A549 (cell line): Measurements from ENCODE around the gene NGLY1. TPM values are rescaled to one million over a fixed set of nuclear protein-coding genes. Genes with fewer than 3 reads are reported as not detected.

ENCODE experiments used
- ATAC-seq, 2 experiments: fragments of 200-7000 bp in 1 of 2; fragments of >200 bp in 1 of 2; cut with Nextera tagmentation in 1 of 2; cut with Tn5 transposase in 1 of 2; 3 replicates each; pipeline versions ENCODE4 v1.8.0 to v1.9.1; 2018 to 2020; ENCODE audit warnings: mild to moderate bottlenecking in 1 of 2, moderate library complexity in 1 of 2
- CTCF ChIA-PET: fragments of 300-600 bp; sonication (Branson Sonifier 250); formaldehyde crosslinking; extraction: SDS; loops from one replicate; lab custom pipeline; 2021; ENCODE audit warnings: antibody characterized with exemption, inconsistent platforms; lab: Yijun Ruan, JAX
- POLR2A ChIA-PET: fragments of 350-600 bp; formaldehyde crosslinking; extraction: SDS; loops from one replicate; lab custom pipeline; 2021; ENCODE audit warnings: antibody characterized with exemption, inconsistent platforms; lab: Yijun Ruan, JAX
- DNase-seq, 2 experiments: peaks; one replicate each; pipeline versions ENCODE4 v3.0.0 to v3.0.0-alpha.2; 2011 to 2016; ENCODE audit warnings: low read depth in 1 of 2, low spot score in 1 of 2
- FAIRE-seq: peaks from 2 replicates; lab custom pipeline; 2011; peaks lifted over from hg19 to GRCh38; lab: Jason Lieb, UNC
- H3K27ac ChIP-seq, 2 experiments: fragments of >200 bp; sonication (Bioruptor Twin); formaldehyde crosslinking; 3 replicates each; pipeline ENCODE4 v1.5.1; 2016 to 2017
- H3K4me1 ChIP-seq: fragments of >200 bp; sonication (Bioruptor Twin); formaldehyde crosslinking; 3 replicates; pipeline ENCODE4 v1.6.1; 2016
- H3K4me2 ChIP-seq: fragments of >200 bp; sonication (Bioruptor Twin); formaldehyde crosslinking; 3 replicates; pipeline ENCODE4 v1.6.1; 2016
- H3K4me3 ChIP-seq: fragments of >200 bp; sonication (Bioruptor Twin); formaldehyde crosslinking; 3 replicates; pipeline ENCODE4 v1.5.1; 2016
- H3K9me3 ChIP-seq: fragments of >200 bp; sonication (Bioruptor Twin); formaldehyde crosslinking; 3 replicates; pipeline ENCODE4 v1.6.1; 2016
- ELK1 ChIP-seq: fragments of 150-350 bp; IDR thresholded peaks from 2 replicates; pipeline ENCODE4 v1.6.1; 2014; ENCODE audit warnings: low read depth, mild to moderate bottlenecking, low read length
- ESRRA ChIP-seq: fragments of 150-350 bp; IDR thresholded peaks from 2 replicates; pipeline ENCODE4 v1.6.1; 2014; ENCODE audit warnings: mild to moderate bottlenecking, low read length, borderline replicate concordance
- HEYL ChIP-seq: fragments of 250-450 bp; sonication (Bioruptor Pico); IDR thresholded peaks from 2 replicates; pipeline ENCODE4 v1.8.0; 2021; ENCODE audit warnings: mild to moderate bottlenecking, moderate library complexity
- HOXB13 ChIP-seq: fragments of 250-450 bp; sonication (Bioruptor Pico); IDR thresholded peaks from 2 replicates; pipeline ENCODE4 v1.5.0; 2020; ENCODE audit warnings: low read depth, mild to moderate bottlenecking, moderate library complexity
- MAFK ChIP-seq: fragments of 450-650 bp; IDR thresholded peaks from 2 replicates; pipeline ENCODE4 v1.6.1; 2014; ENCODE audit not compliant: partially characterized antibody
- NPAS2 ChIP-seq: fragments of 250-450 bp; sonication (Bioruptor Pico); IDR thresholded peaks from 2 replicates; pipeline ENCODE4 v1.8.0; 2022; ENCODE audit warnings: mild to moderate bottlenecking, moderate library complexity, borderline replicate concordance
- REST ChIP-seq: fragments of 200-600 bp; sonication (generic); IDR thresholded peaks from 2 replicates; pipeline ENCODE4 v1.6.1; 2016; ENCODE audit warnings: antibody characterized with exemption, mild to moderate bottlenecking, moderate library complexity
- SMC3 ChIP-seq: fragments of >200 bp; sonication (Bioruptor Twin); formaldehyde crosslinking; IDR thresholded peaks from 3 replicates; pipeline ENCODE4 v1.6.1; 2018; ENCODE audit warnings: inconsistent platforms
- ZC3H11A ChIP-seq: fragments of 450-650 bp; IDR thresholded peaks from 2 replicates; pipeline ENCODE4 v1.6.1; 2014; ENCODE audit warnings: antibody characterized with exemption, mild to moderate bottlenecking
- WGBS: methylation state at CpG from one replicate; pipeline ENCODE4 v1.1.6; 2017; ENCODE audit errors: missing lambda C conversion rate; 5-methylcytosine and 5-hydroxymethylcytosine counted together
- polyA plus RNA-seq, 4 experiments: library from polyadenylated mRNA; depleted of rRNA in 3 of 4; stranded (reverse); fragments of >200 nt; fragmentation: RNase III in 1 of 4; extraction: RNeasy Plus Mini Kit Qiagen cat#74134 plus additional on column Dnase treatment in 1 of 4; gene quantifications; 2 replicates in 3 of 4; 3 replicates in 1 of 4; pipeline ENCODE4 v1.2.3, GENCODE V29; 2011 to 2017
- TF ChIP-seq, protein P1 (sequence below): IDR thresholded peaks from 2 replicates; pipeline ENCODE4 v1.6.1; 2012
- TF ChIP-seq, protein P2 (sequence below): fragments of >200 bp; sonication (Bioruptor Twin); formaldehyde crosslinking; IDR thresholded peaks from 3 replicates; pipeline ENCODE4 v1.6.1; 2016

NGLY1 gene
- polyA plus RNA-seq, 2 of the 4 experiments (the other 2 are of a cell fraction), result 25.2 to 29.2 TPM

DNA sequence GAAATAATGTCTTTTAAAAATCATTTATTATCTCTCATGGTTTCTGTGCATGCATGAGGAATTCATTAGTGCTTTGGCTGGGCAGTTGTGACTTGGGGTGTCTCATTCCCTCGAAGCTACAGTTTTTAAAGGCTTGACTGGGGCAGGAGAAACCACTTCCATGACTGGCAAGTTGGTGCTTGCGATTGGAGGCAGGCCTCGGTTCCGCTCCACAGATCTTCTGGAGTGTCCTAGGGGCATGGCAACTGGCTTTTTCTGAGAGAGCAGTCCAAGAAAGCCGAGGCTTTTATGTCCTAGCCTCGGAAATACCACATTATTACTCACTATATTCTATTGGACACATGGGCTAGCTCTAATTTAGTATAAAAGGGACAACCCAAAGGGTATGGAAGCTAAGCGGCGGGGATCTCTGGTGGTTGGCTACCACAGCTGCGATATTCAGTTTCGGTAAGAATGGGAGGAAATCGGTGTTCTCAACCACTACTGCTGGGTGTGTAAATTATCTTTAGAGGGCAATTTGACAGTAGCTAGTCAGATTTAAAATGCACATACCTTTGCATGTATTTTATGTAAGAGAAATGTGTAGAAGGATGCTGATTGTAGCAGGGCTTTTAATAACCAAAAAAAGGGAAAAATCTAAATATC lies 69.8 kb downstream of the NGLY1 start:
- ChIA-PET CTCF (no interaction called here), POLR2A (no interaction called here)
- 0 out of 3 replicates have a peak, but pooled peaks cover 3% of the 10 kb centered on the region for H3K9me3 ChIP-seq
- H3K4me3 ChIP-seq, result no peak overlapping the region
- H3K27ac ChIP-seq, result no peak overlapping the region
- FAIRE-seq (no peak), DNase-seq (no peak)
- no peak overlapping the region for H3K4me2 ChIP-seq
- no peaks in the 10 kb centered on the region for H3K4me1 ChIP-seq
- WGBS, result 70% methylated on average over 11 of the region's 11 CpGs
- TF ChIP-seq SMC3, result no peak
- TF ChIP-seq, all 56 proteins: peak for 0
- ATAC-seq, result no peak

DNA sequence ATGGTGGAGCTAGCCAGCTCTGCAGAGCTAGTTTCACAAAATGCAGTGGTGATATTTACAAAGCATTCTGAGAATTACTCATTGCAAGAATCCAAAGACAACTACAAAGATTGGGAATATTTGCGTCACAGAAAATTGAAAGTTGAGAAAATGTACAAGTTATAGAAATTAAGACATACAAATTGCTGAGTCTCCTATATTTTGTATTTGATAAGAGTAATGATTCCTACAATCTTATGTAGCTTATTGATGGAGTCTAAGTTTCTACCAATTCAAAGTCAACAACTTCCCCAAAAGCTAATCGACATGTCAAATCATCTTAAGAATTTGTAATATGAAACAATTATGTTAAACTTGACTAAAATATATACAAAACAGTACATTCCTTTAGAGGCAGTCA lies 72.2 kb downstream of the NGLY1 start:
- H3K4me3 ChIP-seq, result no peak overlapping the region
- CTCF ChIA-PET, result no interaction called here
- TF ChIP-seq MAFK, result peak; percentile 22
- TF ChIP-seq HEYL (CRISPR knock-in tag), result no peak
- TF ChIP-seq, all 56 proteins: peak for 1
- no peak overlapping the region for H3K27ac ChIP-seq
- DNase-seq, result no peak
- 80% methylated on average over 2 of the region's 2 CpGs for whole genome bisulfite sequencing
- H3K9me3 ChIP-seq, result 0 out of 3 replicates have a peak, but pooled peaks cover 2% of the 10 kb centered on the region
- POLR2A ChIA-PET, result no interaction called here
- no peak for ATAC-seq
- no peaks in the 10 kb centered on the region for H3K4me1 ChIP-seq
- no peak for FAIRE-seq
- no peak overlapping the region for H3K4me2 ChIP-seq

DNA sequence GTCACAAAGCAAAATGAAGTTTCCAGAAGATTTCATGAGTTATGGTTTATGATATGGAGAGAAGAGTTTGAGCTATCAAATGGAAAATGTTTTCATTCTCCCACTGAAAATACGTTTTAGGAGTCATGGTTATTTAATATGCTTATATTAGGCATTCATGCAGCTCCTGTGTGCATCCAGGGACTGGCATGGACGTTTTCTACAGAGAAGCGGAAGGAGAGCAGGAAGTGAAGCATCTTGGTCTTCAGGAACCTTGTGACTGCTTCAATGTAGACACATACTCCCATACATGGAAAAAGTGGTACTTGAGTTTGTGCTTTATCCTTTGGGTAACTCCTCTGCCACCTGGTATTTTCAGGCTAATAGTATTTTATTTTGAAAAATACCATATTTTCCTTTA lies 75.2 kb downstream of the NGLY1 start:
- DNase-seq, result no peak
- FAIRE-seq, result no peak
- Histone ChIP-seq H3K4me2 (no peak overlapping the region), H3K27ac (no peak overlapping the region)
- WGBS, result 25% methylated on average over 3 of the region's 3 CpGs
- CTCF ChIA-PET, result interaction anchor here (0.7 kb wide), 1 partner anchor 244 kb away, joined by 3 read pairs; no protein-coding TSS in a partner anchor
- TF ChIP-seq SMC3, result no peak
- TF ChIP-seq, protein P1, sequence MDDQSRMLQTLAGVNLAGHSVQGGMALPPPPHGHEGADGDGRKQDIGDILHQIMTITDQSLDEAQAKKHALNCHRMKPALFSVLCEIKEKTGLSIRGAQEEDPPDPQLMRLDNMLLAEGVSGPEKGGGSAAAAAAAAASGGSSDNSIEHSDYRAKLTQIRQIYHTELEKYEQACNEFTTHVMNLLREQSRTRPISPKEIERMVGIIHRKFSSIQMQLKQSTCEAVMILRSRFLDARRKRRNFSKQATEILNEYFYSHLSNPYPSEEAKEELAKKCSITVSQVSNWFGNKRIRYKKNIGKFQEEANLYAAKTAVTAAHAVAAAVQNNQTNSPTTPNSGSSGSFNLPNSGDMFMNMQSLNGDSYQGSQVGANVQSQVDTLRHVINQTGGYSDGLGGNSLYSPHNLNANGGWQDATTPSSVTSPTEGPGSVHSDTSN, result no peak
- TF ChIP-seq, all 56 proteins: peak for 0
- Histone ChIP-seq H3K4me3 (no peak overlapping the region), H3K4me1 (no peaks in the 10 kb centered on the region), H3K9me3 (no peaks in the 10 kb centered on the region)
- POLR2A ChIA-PET, result no interaction called here
- ATAC-seq, result no peak

DNA sequence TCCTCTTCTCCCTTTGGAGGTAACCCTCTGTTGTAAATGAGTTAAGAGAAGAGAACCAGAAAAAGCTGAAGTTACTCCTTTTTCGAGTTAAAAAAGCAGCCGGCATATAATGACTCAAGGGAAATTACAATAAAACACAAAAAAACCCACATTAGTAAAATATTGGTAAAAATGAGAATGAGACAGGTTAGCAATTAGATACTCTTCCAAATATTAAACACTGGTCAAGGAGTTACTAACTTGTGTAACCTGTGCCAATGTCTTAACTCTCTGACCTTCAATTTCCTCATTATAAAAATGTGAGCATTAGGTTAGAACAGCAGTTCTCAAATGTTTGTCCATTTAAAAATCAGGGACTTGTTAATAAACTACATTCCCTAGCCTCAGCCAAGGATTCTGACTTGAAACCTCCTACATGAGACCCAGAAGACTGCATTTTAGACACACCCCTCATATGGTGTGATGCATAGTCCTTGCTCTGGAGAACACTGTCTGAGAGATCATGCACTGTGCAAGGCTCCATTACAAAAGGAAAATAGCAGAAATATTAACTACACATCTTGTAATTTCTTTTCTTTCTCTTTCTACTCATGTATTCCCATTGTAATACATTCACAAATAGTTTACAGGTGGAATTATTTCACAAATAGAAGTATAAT lies 75.8 kb downstream of the NGLY1 start:
- H3K4me3 ChIP-seq, result no peak overlapping the region
- no peaks in the 10 kb centered on the region for H3K4me1 ChIP-seq
- 56% methylated on average over 2 of the region's 2 CpGs for WGBS
- H3K27ac ChIP-seq, result no peak overlapping the region
- no peak for ATAC-seq
- TF ChIP-seq REST (no peak), ESRRA (no peak), NPAS2 (CRISPR knock-in tag) (no peak), ZC3H11A (no peak), ELK1 (no peak), HOXB13 (no peak)
- TF ChIP-seq, protein P2, sequence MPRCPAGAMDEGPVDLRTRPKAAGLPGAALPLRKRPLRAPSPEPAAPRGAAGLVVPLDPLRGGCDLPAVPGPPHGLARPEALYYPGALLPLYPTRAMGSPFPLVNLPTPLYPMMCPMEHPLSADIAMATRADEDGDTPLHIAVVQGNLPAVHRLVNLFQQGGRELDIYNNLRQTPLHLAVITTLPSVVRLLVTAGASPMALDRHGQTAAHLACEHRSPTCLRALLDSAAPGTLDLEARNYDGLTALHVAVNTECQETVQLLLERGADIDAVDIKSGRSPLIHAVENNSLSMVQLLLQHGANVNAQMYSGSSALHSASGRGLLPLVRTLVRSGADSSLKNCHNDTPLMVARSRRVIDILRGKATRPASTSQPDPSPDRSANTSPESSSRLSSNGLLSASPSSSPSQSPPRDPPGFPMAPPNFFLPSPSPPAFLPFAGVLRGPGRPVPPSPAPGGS, result no peak
- no peaks in the 10 kb centered on the region for H3K9me3 ChIP-seq
- ChIA-PET POLR2A (no interaction called here), CTCF (interaction anchor here (0.7 kb wide), 1 partner anchor 244 kb away, joined by 3 read pairs; no protein-coding TSS in a partner anchor)
- DNase-seq, result no peak
- no peak for FAIRE-seq
- no peak overlapping the region for H3K4me2 ChIP-seq
